Osteocyte (in vitro differentiated cells): ENCODE measurements around the gene PLTP. TPM values are rescaled to one million over a fixed set of nuclear protein-coding genes. Genes with fewer than 3 reads are reported as not detected.
A peak's percentile ranks its signal among the peaks of the same experiment; 100 is the strongest.

Experiments
- DNase-seq: peaks from one replicate; pipeline ENCODE4 v3.0.0; 2021; ENCODE audit warnings: mixed read lengths; ENCODE audit not compliant: unreplicated experiment; ENCODE audit errors: extremely low spot score
- H3K27ac Mint-ChIP-seq: one replicate; pipeline ENCODE4 v1.8.0; 2021; ENCODE audit warnings: mild to moderate bottlenecking, mixed read lengths; ENCODE audit not compliant: unreplicated experiment
- H3K27me3 Mint-ChIP-seq: one replicate; pipeline ENCODE4 v1.8.0; 2021; ENCODE audit warnings: mixed read lengths; ENCODE audit not compliant: unreplicated experiment
- H3K36me3 Mint-ChIP-seq: one replicate; pipeline ENCODE4 v1.8.0; 2021; ENCODE audit warnings: mixed read lengths; ENCODE audit not compliant: unreplicated experiment
- H3K4me1 Mint-ChIP-seq: one replicate; pipeline ENCODE4 v1.8.0; 2021; ENCODE audit warnings: mixed read lengths; ENCODE audit not compliant: unreplicated experiment
- H3K4me3 Mint-ChIP-seq: one replicate; pipeline ENCODE4 v1.8.0; 2021; ENCODE audit warnings: mild to moderate bottlenecking, moderate library complexity, mixed read lengths; ENCODE audit not compliant: unreplicated experiment
- H3K9me3 Mint-ChIP-seq: one replicate; pipeline ENCODE4 v1.8.0; 2021; ENCODE audit warnings: mixed read lengths; ENCODE audit not compliant: unreplicated experiment
- CTCF ChIP-seq: fragments of 200-600 bp; sonication (generic); IDR thresholded peaks from 2 replicates; pipeline ENCODE4 v1.5.0; 2021; ENCODE audit warnings: antibody characterized with exemption, mild to moderate bottlenecking, moderate library complexity
- total RNA-seq: library from RNA; stranded (reverse); gene quantifications from 2 replicates; pipeline ENCODE4 v1.2.1, GENCODE V29; 2021

Gene PLTP
- total RNA-seq, 1 donor from 2014 or later = 195 TPM

- H3K4me3 Mint-ChIP-seq = no peak overlapping the region
- H3K27ac Mint-ChIP-seq = no peak overlapping the region
- peaks cover 2% of the 10 kb centered on the region for H3K36me3 Mint-ChIP-seq
- TF ChIP-seq CTCF = no peak
- no peaks in the 10 kb centered on the region for H3K27me3 Mint-ChIP-seq
- DNase-seq = no peak
- H3K9me3 Mint-ChIP-seq = no peaks in the 10 kb centered on the region
- peaks cover 33% of the 10 kb centered on the region for H3K4me1 Mint-ChIP-seq
These were observed 50.5 kb downstream of the PLTP start for GRCh38 chr20:45861221-45862075.

GRCh38 chr20:45860560-45861220 lies 51.3 kb downstream of the PLTP start:
- no peak overlapping the region for H3K27ac Mint-ChIP-seq
- TF ChIP-seq CTCF = no peak
- DNase-seq = no peak
- no peak overlapping the region for H3K4me3 Mint-ChIP-seq
- peaks cover 39% of the 10 kb centered on the region for H3K4me1 Mint-ChIP-seq
- no peaks in the 10 kb centered on the region for H3K27me3 Mint-ChIP-seq
- H3K9me3 Mint-ChIP-seq = no peaks in the 10 kb centered on the region
- H3K36me3 Mint-ChIP-seq = peaks cover 2% of the 10 kb centered on the region

- Mint-ChIP-seq H3K27ac (no peak overlapping the region), H3K36me3 (peaks cover 2% of the 10 kb centered on the region), H3K27me3 (no peaks in the 10 kb centered on the region), H3K9me3 (no peaks in the 10 kb centered on the region), H3K4me1 (peaks cover 42% of the 10 kb centered on the region), H3K4me3 (no peak overlapping the region)
- TF ChIP-seq CTCF = no peak
- no peak for DNase-seq
These were observed 52.0 kb downstream of the PLTP start for GRCh38 chr20:45859916-45860315.

- DNase-seq = no peak
- Mint-ChIP-seq H3K27me3 (no peaks in the 10 kb centered on the region), H3K4me1 (peaks cover 45% of the 10 kb centered on the region), H3K9me3 (no peaks in the 10 kb centered on the region), H3K36me3 (peaks cover 2% of the 10 kb centered on the region), H3K27ac (peak overlapping the region; percentile 93), H3K4me3 (peak overlapping the region; percentile 92)
- TF ChIP-seq CTCF = no peak
These were observed 54.1 kb downstream of the PLTP start for GRCh38 chr20:45857882-45858216.
